PC-3 (cell line): ENCODE results near the gene SYMPK. TPM values are rescaled to one million over a fixed set of nuclear protein-coding genes. Genes with fewer than 3 reads are reported as not detected.

ENCODE experiments used
- ATAC-seq: fragments of 200-7000 bp; cut with Tn5 transposase; 2 replicates; pipeline ENCODE4 v1.9.1; 2020; ENCODE audit warnings: mild to moderate bottlenecking, moderate library complexity
- BruUV-seq: library from RNA; stranded (reverse); fragments of 400-500 nt; replicated peaks from 2 replicates; lab custom pipeline; 2021; lab: Mats Ljungman, UMichigan
- CTCF ChIA-PET: fragments of 300-600 bp; sonication (Branson Sonifier 250); formaldehyde crosslinking; loops from one replicate; lab custom pipeline; 2022; ENCODE audit warnings: antibody characterized with exemption; lab: Charles Lee
- POLR2A ChIA-PET: fragments of 300-600 bp; sonication (Branson Sonifier 250); formaldehyde crosslinking; loops from one replicate; lab custom pipeline; 2022; ENCODE audit warnings: antibody characterized with exemption; ENCODE audit not compliant: unreplicated experiment; lab: Charles Lee
- DNase-seq: peaks from one replicate; pipeline ENCODE4 v3.0.0-alpha.2; 2015
- H2AFZ ChIP-seq: fragments of 300-600 bp; sonication (generic); 2 replicates; pipeline ENCODE4 v1.6.0; 2016; ENCODE audit warnings: antibody characterized with exemption, low read length
- H3F3A ChIP-seq: fragments of 300-600 bp; sonication (generic); one replicate; pipeline ENCODE4 v1.6.0; 2017; ENCODE audit warnings: antibody characterized with exemption, low read length, control low read depth, mild to moderate bottlenecking; ENCODE audit not compliant: unreplicated experiment
- H3K27ac ChIP-seq: fragments of 300-600 bp; sonication (generic); 2 replicates; pipeline ENCODE4 v1.5.1; 2016; ENCODE audit warnings: mild to moderate bottlenecking, low read length
- H3K27me3 ChIP-seq: fragments of 300-600 bp; sonication (generic); 2 replicates; pipeline ENCODE4 v1.6.1; 2016; ENCODE audit warnings: low read length, mixed read lengths
- H3K36me3 ChIP-seq: fragments of 300-600 bp; sonication (generic); 2 replicates; pipeline ENCODE4 v1.6.1; 2016; ENCODE audit warnings: low read depth, mixed run types, low read length, mixed read lengths
- H3K4me1 ChIP-seq: fragments of 300-600 bp; sonication (generic); 2 replicates; pipeline ENCODE4 v1.5.1; 2016; ENCODE audit warnings: low read length; ENCODE audit not compliant: insufficient read depth
- H3K4me2 ChIP-seq: fragments of 300-600 bp; sonication (generic); 2 replicates; pipeline ENCODE4 v1.6.0; 2016; ENCODE audit warnings: low read length
- H3K4me3 ChIP-seq: fragments of 300-600 bp; sonication (generic); 2 replicates; pipeline ENCODE4 v1.5.1; 2016; ENCODE audit warnings: mild to moderate bottlenecking, low read length, mixed read lengths
- H3K79me2 ChIP-seq: fragments of 300-600 bp; sonication (generic); 2 replicates; pipeline ENCODE4 v1.6.1; 2017; ENCODE audit warnings: low read length, mixed read lengths
- H3K9ac ChIP-seq: fragments of 300-600 bp; sonication (generic); 2 replicates; pipeline ENCODE4 v1.6.0; 2016; ENCODE audit warnings: mild to moderate bottlenecking, low read length
- H3K9me2 ChIP-seq: fragments of 300-600 bp; sonication (generic); replicated peaks from 2 replicates; pipeline ENCODE4 v1.6.1; 2016; ENCODE audit warnings: mixed run types, low read length, mixed read lengths
- H3K9me3 ChIP-seq: fragments of 300-600 bp; sonication (generic); 2 replicates; pipeline ENCODE4 v1.6.1; 2016; ENCODE audit warnings: low read length, mixed read lengths
- H4K20me1 ChIP-seq: fragments of 300-600 bp; sonication (generic); 2 replicates; pipeline ENCODE4 v1.6.1; 2016; ENCODE audit warnings: low read length, mixed read lengths
- EZH2 ChIP-seq: fragments of 300-600 bp; sonication (generic); IDR thresholded peaks from one replicate; pipeline ENCODE4 v1.6.1; 2017; ENCODE audit warnings: antibody characterized with exemption, mild to moderate bottlenecking, low read length; ENCODE audit not compliant: unreplicated experiment
- EZH2phosphoT487 ChIP-seq: fragments of 300-600 bp; sonication (generic); IDR thresholded peaks from 2 replicates; pipeline ENCODE4 v1.6.1; 2018; ENCODE audit warnings: mild to moderate bottlenecking, antibody characterized with exemption, low read length, borderline replicate concordance
- intact Hi-C: fragments of 100-400 bp; cut with micrococcal nuclease; formaldehyde crosslinking; loops from 2 replicates; pipeline ENCODE4 v1.9.0; 2023
- total RNA-seq: library from RNA; depleted of rRNA; stranded (reverse); fragments of >200 nt; gene quantifications from 2 replicates; pipeline ENCODE4 v1.2.3, GENCODE V29; 2014
- TF ChIP-seq, protein P1 (sequence below): fragments of 300-600 bp; sonication (generic); conservative IDR thresholded peaks from 2 replicates; pipeline ENCODE4 v1.5.1; 2017; ENCODE audit warnings: antibody characterized with exemption, low read depth, mild to moderate bottlenecking, low read length

Gene SYMPK
- total RNA-seq, 1 experiment from 2014 or later = 36.6 TPM

- Histone ChIP-seq H3K27ac (no peak overlapping the region), H3K27me3 (no peaks in the 10 kb centered on the region), H3K79me2 (no peaks in the 10 kb centered on the region), H3K9me3 (no peaks in the 10 kb centered on the region), H3K4me2 (no peak overlapping the region), H2AFZ (no peak overlapping the region), H3K9me2 (no peaks in the 10 kb centered on the region), H3K4me1 (peaks cover 7% of the 10 kb centered on the region), H3K4me3 (no peak overlapping the region), H3K36me3 (no peaks in the 10 kb centered on the region), H3K9ac (no peak overlapping the region), H3F3A (no peaks in the 10 kb centered on the region), H4K20me1 (no peaks in the 10 kb centered on the region)
- no TSS peak for BruUV-seq
- ChIA-PET CTCF (no interaction called here), POLR2A (no interaction called here)
- intact Hi-C loops = no loop called here
- TF ChIP-seq, protein P1, sequence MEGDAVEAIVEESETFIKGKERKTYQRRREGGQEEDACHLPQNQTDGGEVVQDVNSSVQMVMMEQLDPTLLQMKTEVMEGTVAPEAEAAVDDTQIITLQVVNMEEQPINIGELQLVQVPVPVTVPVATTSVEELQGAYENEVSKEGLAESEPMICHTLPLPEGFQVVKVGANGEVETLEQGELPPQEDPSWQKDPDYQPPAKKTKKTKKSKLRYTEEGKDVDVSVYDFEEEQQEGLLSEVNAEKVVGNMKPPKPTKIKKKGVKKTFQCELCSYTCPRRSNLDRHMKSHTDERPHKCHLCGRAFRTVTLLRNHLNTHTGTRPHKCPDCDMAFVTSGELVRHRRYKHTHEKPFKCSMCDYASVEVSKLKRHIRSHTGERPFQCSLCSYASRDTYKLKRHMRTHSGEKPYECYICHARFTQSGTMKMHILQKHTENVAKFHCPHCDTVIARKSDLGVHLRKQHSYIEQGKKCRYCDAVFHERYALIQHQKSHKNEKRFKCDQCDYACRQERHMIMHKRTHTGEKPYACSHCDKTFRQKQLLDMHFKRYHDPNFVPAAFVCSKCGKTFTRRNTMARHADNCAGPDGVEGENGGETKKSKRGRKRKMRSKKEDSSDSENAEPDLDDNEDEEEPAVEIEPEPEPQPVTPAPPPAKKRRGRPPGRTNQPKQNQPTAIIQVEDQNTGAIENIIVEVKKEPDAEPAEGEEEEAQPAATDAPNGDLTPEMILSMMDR = no peak
- TF ChIP-seq EZH2 (no peak), EZH2phosphoT487 (no peak)
- ATAC-seq = no peak
- DNase-seq = no peak
Observed at GRCh38 chr19:45805719-45806118, 57.2 kb downstream of the SYMPK start.

DNA sequence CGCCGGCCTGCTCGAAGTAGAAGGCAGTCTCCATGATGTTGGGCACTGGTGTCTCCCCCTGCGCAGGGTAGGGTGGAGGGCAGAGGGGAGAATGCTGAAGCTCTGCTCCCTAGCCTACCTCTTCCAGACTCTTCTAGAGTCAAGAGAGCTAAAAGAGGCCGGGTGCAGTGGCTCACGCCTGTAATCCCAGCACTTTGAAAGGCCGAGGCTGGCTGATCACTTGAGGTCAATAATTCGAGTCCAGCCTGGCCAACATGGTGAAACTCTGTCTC, 58.1 kb downstream of the SYMPK start:
- no peak for ATAC-seq
- POLR2A ChIA-PET = no interaction called here
- BruUV-seq = no TSS peak

More for the DNA sequence above, 58.1 kb downstream of the SYMPK start:
- DNase-seq = no peak
- Histone ChIP-seq H3K36me3 (no peaks in the 10 kb centered on the region), H4K20me1 (no peaks in the 10 kb centered on the region), H3K4me1 (peaks cover 6% of the 10 kb centered on the region), H3F3A (no peaks in the 10 kb centered on the region), H3K4me2 (no peak overlapping the region), H3K9me3 (no peaks in the 10 kb centered on the region), H3K4me3 (no peak overlapping the region), H3K27me3 (no peaks in the 10 kb centered on the region), H2AFZ (no peak overlapping the region), H3K79me2 (no peaks in the 10 kb centered on the region), H3K27ac (no peak overlapping the region), H3K9ac (no peak overlapping the region), H3K9me2 (no peaks in the 10 kb centered on the region)
- TF ChIP-seq EZH2phosphoT487 = no peak
- TF ChIP-seq, protein P1 = no peak
- TF ChIP-seq EZH2 = no peak
- CTCF ChIA-PET = no interaction called here
- intact Hi-C loops = no loop called here
